ENCODE results near the gene PRPF18.

The PRPF18 gene

DNA sequence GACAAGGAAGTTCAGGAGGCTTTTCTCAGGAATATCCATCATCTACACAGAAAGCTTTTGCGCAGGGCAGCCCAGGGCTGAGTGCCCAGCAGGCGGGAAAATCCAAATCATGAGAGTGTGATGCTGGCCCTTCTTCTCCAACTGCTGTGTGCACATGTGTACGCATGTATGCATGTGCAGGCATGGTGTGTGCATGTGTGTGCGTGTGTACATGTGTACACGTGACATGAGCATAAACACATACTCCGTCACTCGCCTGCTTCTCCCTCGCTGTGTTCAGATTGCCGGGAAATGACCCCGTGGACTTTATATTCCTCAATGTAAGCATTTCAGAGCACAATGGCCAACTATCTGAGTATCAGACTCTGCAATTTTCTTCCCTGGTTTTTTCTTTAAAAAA, 85.1 kb downstream of the PRPF18 start:
- DNase-seq = no peak

DNA sequence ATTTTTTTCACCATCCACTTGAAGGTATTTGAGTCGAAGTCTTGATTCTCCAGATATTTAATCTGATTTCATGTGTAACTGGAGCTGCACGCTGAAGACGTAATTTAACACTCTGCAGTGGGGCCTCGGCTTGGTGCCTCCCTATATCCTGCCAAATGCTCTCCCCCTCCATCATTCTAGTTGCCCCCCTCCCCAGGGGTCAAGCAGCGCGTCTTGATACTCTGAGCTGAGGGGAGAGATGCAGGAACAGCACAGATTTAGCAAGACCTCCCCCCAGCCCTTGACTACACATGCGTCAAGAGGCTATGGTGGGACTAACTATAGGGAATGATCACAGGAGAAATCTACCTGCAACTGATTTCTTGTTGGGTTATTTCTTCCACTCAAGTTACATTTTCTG, 85.8 kb downstream of the PRPF18 start:
- DNase-seq = no peak

DNA sequence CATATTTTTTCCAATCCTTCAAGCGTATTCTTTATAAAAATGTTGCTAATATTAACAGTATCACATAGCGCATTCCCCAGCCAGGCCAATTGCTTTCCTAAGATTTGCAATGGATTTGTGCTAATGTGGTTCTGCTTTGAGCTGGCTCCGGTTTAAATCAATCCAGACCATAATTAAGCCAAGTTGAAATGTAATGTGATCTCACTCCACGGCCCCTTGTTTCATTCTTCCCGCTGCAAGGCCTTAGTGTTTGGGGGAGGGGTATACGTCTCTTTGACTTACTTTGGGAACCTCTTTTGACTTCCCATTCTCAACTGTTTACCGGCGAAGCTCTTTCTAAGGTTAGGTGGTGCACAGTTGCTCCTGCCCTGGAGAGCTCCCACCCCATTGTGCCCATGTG, 86.4 kb downstream of the PRPF18 start:
- no peak for DNase-seq

DNA sequence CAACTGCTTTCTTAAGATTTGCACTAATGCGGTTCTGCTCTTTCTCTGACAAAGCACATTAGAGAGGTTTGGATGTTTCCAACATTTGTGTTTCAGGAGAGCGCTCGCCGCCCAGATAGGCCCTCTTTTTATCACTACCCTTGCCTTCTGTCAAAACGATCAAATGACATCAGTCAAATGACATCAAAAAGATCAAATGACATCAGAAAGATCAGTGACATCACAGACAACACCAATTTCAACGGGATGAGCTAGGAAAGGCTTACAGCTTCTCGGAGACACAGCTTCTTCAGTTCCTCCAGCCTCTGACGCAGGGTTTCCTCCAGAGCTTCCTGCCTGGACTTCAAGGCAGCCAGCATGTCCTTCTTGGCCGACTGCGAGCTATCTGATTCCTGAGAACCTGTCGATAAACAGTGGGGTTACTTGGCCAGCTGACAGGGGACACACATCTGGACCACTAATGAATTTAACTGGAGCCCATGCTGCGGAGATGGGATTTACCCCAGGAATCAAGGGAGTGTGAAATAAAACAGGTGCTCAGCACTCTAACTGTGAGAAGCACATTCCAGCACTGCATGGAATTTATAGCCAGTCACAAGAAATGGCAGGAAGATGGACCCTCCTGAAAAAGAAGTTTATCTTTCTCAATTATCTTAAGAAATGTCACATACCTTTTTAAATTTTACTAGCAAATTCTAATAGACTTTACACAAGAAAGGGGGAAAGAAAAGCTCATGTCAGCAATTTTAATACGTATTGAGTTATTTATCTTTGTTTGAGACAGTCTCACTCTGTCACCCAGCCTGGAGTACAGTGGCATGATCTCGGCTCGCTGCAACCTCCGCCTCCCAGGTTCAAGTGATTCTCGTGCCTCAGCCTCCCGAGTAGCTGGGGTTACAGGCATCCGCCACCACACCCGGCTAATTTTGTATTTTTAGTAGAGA, 88.2 kb downstream of the PRPF18 start:
- DNase-seq = no peak

DNA sequence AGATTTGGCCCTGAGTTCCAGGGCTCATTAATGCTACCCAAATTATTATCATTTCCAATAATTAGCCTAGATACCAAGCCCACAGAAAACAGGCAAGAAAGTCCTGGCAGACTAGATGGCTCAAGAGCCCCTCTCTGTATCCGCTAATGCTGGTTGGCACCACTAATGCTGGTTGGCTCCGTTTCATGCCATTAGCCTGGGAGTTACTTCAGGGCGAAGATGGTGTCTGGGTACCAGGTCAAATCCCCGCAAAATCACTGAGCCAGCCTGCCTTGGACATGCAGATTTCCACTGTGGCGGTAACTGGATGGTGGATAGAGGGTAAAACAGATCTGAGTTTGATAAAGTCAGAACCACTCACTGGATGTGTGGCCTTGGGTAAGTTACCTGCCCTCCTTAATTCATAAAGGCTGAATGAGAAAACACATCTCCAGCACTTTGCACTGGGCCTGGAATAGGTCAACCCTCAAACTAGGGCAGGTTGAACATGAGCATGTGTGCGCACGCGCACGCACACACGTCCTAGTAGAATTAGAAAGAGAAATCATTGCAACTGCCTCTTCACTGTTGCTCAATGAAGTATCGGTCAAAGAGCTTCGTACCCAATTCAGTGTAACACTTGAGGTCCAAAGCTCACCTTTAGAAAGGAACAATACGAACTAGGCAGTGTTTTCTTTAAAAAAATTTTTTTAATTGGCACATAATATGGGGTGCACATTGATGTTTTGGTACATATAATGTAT, 91.5 kb downstream of the PRPF18 start:
- DNase-seq = no peak
